Measurements from ENCODE around the gene ARL10. TPM values are rescaled to one million over a fixed set of nuclear protein-coding genes. Genes with fewer than 3 reads are reported as not detected.

ARL10 gene
- total RNA-seq, 1 donor from 2014 or later: 40.0 TPM

GRCh38 chr5:176373100-176373818 lies 8.0 kb downstream of the ARL10 start:
- DNase-seq (ENCODE audit: low read depth, low spot score): no peak
- Mint-ChIP-seq H3K36me3 (ENCODE audit: low read depth) (peaks cover 5% of the 10 kb centered on the region), H3K4me3 (no peak overlapping the region), H3K9me3 (no peaks in the 10 kb centered on the region), H3K4me1 (no peaks in the 10 kb centered on the region), H3K27me3 (ENCODE audit: low read depth) (no peaks in the 10 kb centered on the region), H3K27ac (ENCODE audit: unreplicated experiment) (no peak overlapping the region)
- TF ChIP-seq CTCF (conservative IDR thresholded peaks at IDR 0.05): no peak

GRCh38 chr5:176379881-176380280 lies 14.6 kb downstream of the ARL10 start:
- H3K9me3 Mint-ChIP-seq: no peaks in the 10 kb centered on the region
- H3K27me3 Mint-ChIP-seq (ENCODE audit: low read depth): no peaks in the 10 kb centered on the region
- no peak overlapping the region for H3K27ac Mint-ChIP-seq (ENCODE audit: unreplicated experiment)
- no peaks in the 10 kb centered on the region for H3K4me1 Mint-ChIP-seq
- TF ChIP-seq CTCF (conservative IDR thresholded peaks at IDR 0.05): no peak
- no peak overlapping the region for H3K4me3 Mint-ChIP-seq
- H3K36me3 Mint-ChIP-seq (ENCODE audit: low read depth): peaks cover 5% of the 10 kb centered on the region
- no peak for DNase-seq (ENCODE audit: low read depth, low spot score)

GRCh38 chr5:176381423-176381822 lies 16.1 kb downstream of the ARL10 start:
- H3K27me3 Mint-ChIP-seq (ENCODE audit: low read depth): no peaks in the 10 kb centered on the region
- DNase-seq (ENCODE audit: low read depth, low spot score): no peak
- H3K9me3 Mint-ChIP-seq: no peaks in the 10 kb centered on the region
- peaks cover 7% of the 10 kb centered on the region for H3K4me1 Mint-ChIP-seq
- no peak for TF ChIP-seq CTCF (conservative IDR thresholded peaks at IDR 0.05)
- H3K36me3 Mint-ChIP-seq (ENCODE audit: low read depth): peaks cover 8% of the 10 kb centered on the region
- H3K4me3 Mint-ChIP-seq: no peak overlapping the region
- H3K27ac Mint-ChIP-seq (ENCODE audit: unreplicated experiment): no peak overlapping the region

GRCh38 chr5:176381979-176382378 lies 16.7 kb downstream of the ARL10 start:
- no peaks in the 10 kb centered on the region for H3K27me3 Mint-ChIP-seq (ENCODE audit: low read depth)
- peaks cover 8% of the 10 kb centered on the region for H3K36me3 Mint-ChIP-seq (ENCODE audit: low read depth)
- TF ChIP-seq CTCF (conservative IDR thresholded peaks at IDR 0.05): no peak
- no peak for DNase-seq (ENCODE audit: low read depth, low spot score)
- no peak overlapping the region for H3K27ac Mint-ChIP-seq (ENCODE audit: unreplicated experiment)
- H3K4me1 Mint-ChIP-seq: peaks cover 13% of the 10 kb centered on the region
- H3K4me3 Mint-ChIP-seq: no peak overlapping the region
- H3K9me3 Mint-ChIP-seq: no peaks in the 10 kb centered on the region

GRCh38 chr5:176382721-176383120 lies 17.4 kb downstream of the ARL10 start:
- no peaks in the 10 kb centered on the region for H3K9me3 Mint-ChIP-seq
- peaks cover 20% of the 10 kb centered on the region for H3K4me1 Mint-ChIP-seq
- H3K27me3 Mint-ChIP-seq (ENCODE audit: low read depth): no peaks in the 10 kb centered on the region
- TF ChIP-seq CTCF (conservative IDR thresholded peaks at IDR 0.05): no peak
- H3K4me3 Mint-ChIP-seq: no peak overlapping the region
- H3K36me3 Mint-ChIP-seq (ENCODE audit: low read depth): peaks cover 8% of the 10 kb centered on the region
- H3K27ac Mint-ChIP-seq (ENCODE audit: unreplicated experiment): no peak overlapping the region
- no peak for DNase-seq (ENCODE audit: low read depth, low spot score)
